GM18907 (cell line): ENCODE results near the gene EFR3B.
"Not testable (repeated sequence)": the region's sequence is repeated elsewhere in the genome, so short reads cannot be mapped to it uniquely, and the experiment has no call there.

Experiments
- ATAC-seq: cut with Tn5 transposase; IDR thresholded peaks from one replicate; pipeline ENCODE4 v1.9.1; 2021; ENCODE audit warnings: mild to moderate bottlenecking, moderate library complexity; ENCODE audit not compliant: unreplicated experiment

EFR3B gene

GRCh38 chr2:25146896-25147295 is 105.0 kb downstream of the EFR3B start:
- no peak for ATAC-seq

GRCh38 chr2:25149646-25150045 is 107.8 kb downstream of the EFR3B start:
- no peak for ATAC-seq

- ATAC-seq, result not testable (repeated sequence)
Observed at GRCh38 chr2:25150993-25151392, 109.1 kb downstream of the EFR3B start.

- ATAC-seq, result no peak
Observed at GRCh38 chr2:25151718-25152117, 109.8 kb downstream of the EFR3B start.

GRCh38 chr2:25155401-25155800 is 113.5 kb downstream of the EFR3B start:
- no peak for ATAC-seq

- no peak for ATAC-seq
Observed at GRCh38 chr2:25158096-25158852, 116.4 kb downstream of the EFR3B start.

GRCh38 chr2:25159949-25160348 is 118.1 kb downstream of the EFR3B start:
- ATAC-seq, result no peak

GRCh38 chr2:25160376-25160775 is 118.5 kb downstream of the EFR3B start:
- ATAC-seq, result no peak

- ATAC-seq, result peak; percentile 55
Observed at GRCh38 chr2:25161055-25161781, 119.3 kb downstream of the EFR3B start.

GRCh38 chr2:25162061-25162460 is 120.2 kb downstream of the EFR3B start:
- ATAC-seq, result not testable (repeated sequence)

- ATAC-seq, result no peak
Observed at GRCh38 chr2:25164561-25164960, 122.7 kb downstream of the EFR3B start.

- ATAC-seq, result peak; percentile 82
Observed at GRCh38 chr2:25165992-25166875, 124.4 kb downstream of the EFR3B start.

- no peak for ATAC-seq
Observed at GRCh38 chr2:25168256-25169072, 126.6 kb downstream of the EFR3B start, which contains the start of gene POMC. Gene POMC, minus strand, starts transcription at chr2:25168580. Its CDS starts 3,808 bp downstream, at chr2:25164772.

GRCh38 chr2:25169073-25169470 is 127.2 kb downstream of the EFR3B start:
- no peak for ATAC-seq

- ATAC-seq, result no peak
Observed at GRCh38 chr2:25170888-25171287, 129.0 kb downstream of the EFR3B start.

GRCh38 chr2:25173719-25174118 is 131.8 kb downstream of the EFR3B start:
- no peak for ATAC-seq

- ATAC-seq, result no peak
Observed at GRCh38 chr2:25174192-25174861, 132.5 kb downstream of the EFR3B start.

- ATAC-seq, result no peak
Observed at GRCh38 chr2:25176138-25176537, 134.3 kb downstream of the EFR3B start.

GRCh38 chr2:25176541-25177181 is 134.8 kb downstream of the EFR3B start:
- ATAC-seq, result no peak
